SK-N-SH treated with all-trans-retinoic acid at 6 μM for 48 hours (cell line): ENCODE measurements around the gene S100A11.
A peak's percentile ranks its signal among the peaks of the same experiment; 100 is the strongest.
"Not testable (repeated sequence)": the region's sequence is repeated elsewhere in the genome, so short reads cannot be mapped to it uniquely, and the experiment has no call there.

Experiments
- ATAC-seq: fragments of 200-7000 bp; cut with Tn5 transposase; 3 replicates; pipeline ENCODE4 v1.9.1; 2020; ENCODE audit warnings: mild to moderate bottlenecking, moderate library complexity
- ARNTL ChIP-seq: fragments of 450-650 bp; formaldehyde crosslinking; IDR thresholded peaks from 2 replicates; pipeline ENCODE4 v1.5.0; 2020; ENCODE audit warnings: low read depth, mild to moderate bottlenecking, moderate library complexity, borderline replicate concordance
- CSDC2 ChIP-seq: fragments of 250-450 bp; sonication (Bioruptor Pico); IDR thresholded peaks from 2 replicates; pipeline ENCODE4 v1.5.0; 2020; ENCODE audit warnings: mild to moderate bottlenecking, moderate library complexity
- GLIS3 ChIP-seq: fragments of 250-450 bp; sonication (Bioruptor Pico); IDR thresholded peaks from 2 replicates; pipeline ENCODE4 v1.5.0; 2020; ENCODE audit warnings: mild to moderate bottlenecking, moderate library complexity
- ISL1 ChIP-seq: fragments of 250-450 bp; sonication (Bioruptor Pico); IDR thresholded peaks from 2 replicates; pipeline ENCODE4 v2.1.2; 2022; ENCODE audit warnings: mild to moderate bottlenecking, moderate library complexity
- OSR1 ChIP-seq: fragments of 250-450 bp; sonication (Bioruptor Pico); IDR thresholded peaks from 2 replicates; pipeline ENCODE4 v1.8.0; 2022; ENCODE audit warnings: moderate library complexity, mild to moderate bottlenecking, inconsistent platforms
- PPARA ChIP-seq: fragments of 250-450 bp; sonication (Bioruptor Pico); IDR thresholded peaks from 2 replicates; pipeline ENCODE4 v1.5.0; 2020; ENCODE audit warnings: mild to moderate bottlenecking, borderline replicate concordance
- SNAI2 ChIP-seq: fragments of 250-450 bp; sonication (Bioruptor Pico); IDR thresholded peaks from 2 replicates; pipeline ENCODE4 v1.5.0; 2020; ENCODE audit warnings: mild to moderate bottlenecking, moderate library complexity
- TCF4 ChIP-seq: fragments of 250-450 bp; sonication (Bioruptor Pico); IDR thresholded peaks from 2 replicates; pipeline ENCODE4 v1.8.0; 2021; ENCODE audit warnings: mild to moderate bottlenecking, moderate library complexity, borderline replicate concordance
- TOX ChIP-seq: fragments of 250-450 bp; sonication (Bioruptor Pico); IDR thresholded peaks from 2 replicates; pipeline ENCODE4 v1.8.0; 2021; ENCODE audit warnings: mild to moderate bottlenecking, moderate library complexity, borderline replicate concordance
- ZC3H10 ChIP-seq: fragments of 250-450 bp; sonication (Bioruptor Pico); IDR thresholded peaks from 2 replicates; pipeline ENCODE4 v1.5.1; 2021; ENCODE audit warnings: mild to moderate bottlenecking, moderate library complexity
- ZFP3 ChIP-seq: fragments of 250-450 bp; sonication (Bioruptor Pico); IDR thresholded peaks from 2 replicates; pipeline ENCODE4 v1.5.0; 2020; ENCODE audit warnings: mild to moderate bottlenecking, moderate library complexity
- ZFP30 ChIP-seq: fragments of 450-650 bp; formaldehyde crosslinking; IDR thresholded peaks from 2 replicates; pipeline ENCODE4 v1.5.0; 2022; ENCODE audit warnings: mild to moderate bottlenecking, moderate library complexity
- ZNF8 ChIP-seq: fragments of 450-650 bp; formaldehyde crosslinking; IDR thresholded peaks from 2 replicates; pipeline ENCODE4 v1.5.0; 2020; ENCODE audit warnings: mild to moderate bottlenecking, moderate library complexity
- TF ChIP-seq, protein P1 (sequence below): fragments of 250-450 bp; sonication (Bioruptor Pico); IDR thresholded peaks from 2 replicates; pipeline ENCODE4 v1.8.0; 2020; ENCODE audit warnings: mild to moderate bottlenecking, moderate library complexity, borderline replicate concordance
- TF ChIP-seq, protein P2 (sequence below): fragments of 250-450 bp; sonication (Bioruptor Pico); IDR thresholded peaks from 2 replicates; pipeline ENCODE4 v1.5.0; 2020; ENCODE audit warnings: mild to moderate bottlenecking, moderate library complexity
- TF ChIP-seq, protein P3 (sequence below): fragments of 250-450 bp; sonication (Bioruptor Pico); IDR thresholded peaks from 2 replicates; pipeline ENCODE4 v1.5.1; 2021; ENCODE audit warnings: mild to moderate bottlenecking, moderate library complexity
- TF ChIP-seq, protein P4 (sequence below): fragments of 250-450 bp; sonication (Bioruptor Pico); IDR thresholded peaks from 2 replicates; pipeline ENCODE4 v1.5.1; 2020; ENCODE audit warnings: low read depth, mild to moderate bottlenecking, moderate library complexity

Gene S100A11

DNA sequence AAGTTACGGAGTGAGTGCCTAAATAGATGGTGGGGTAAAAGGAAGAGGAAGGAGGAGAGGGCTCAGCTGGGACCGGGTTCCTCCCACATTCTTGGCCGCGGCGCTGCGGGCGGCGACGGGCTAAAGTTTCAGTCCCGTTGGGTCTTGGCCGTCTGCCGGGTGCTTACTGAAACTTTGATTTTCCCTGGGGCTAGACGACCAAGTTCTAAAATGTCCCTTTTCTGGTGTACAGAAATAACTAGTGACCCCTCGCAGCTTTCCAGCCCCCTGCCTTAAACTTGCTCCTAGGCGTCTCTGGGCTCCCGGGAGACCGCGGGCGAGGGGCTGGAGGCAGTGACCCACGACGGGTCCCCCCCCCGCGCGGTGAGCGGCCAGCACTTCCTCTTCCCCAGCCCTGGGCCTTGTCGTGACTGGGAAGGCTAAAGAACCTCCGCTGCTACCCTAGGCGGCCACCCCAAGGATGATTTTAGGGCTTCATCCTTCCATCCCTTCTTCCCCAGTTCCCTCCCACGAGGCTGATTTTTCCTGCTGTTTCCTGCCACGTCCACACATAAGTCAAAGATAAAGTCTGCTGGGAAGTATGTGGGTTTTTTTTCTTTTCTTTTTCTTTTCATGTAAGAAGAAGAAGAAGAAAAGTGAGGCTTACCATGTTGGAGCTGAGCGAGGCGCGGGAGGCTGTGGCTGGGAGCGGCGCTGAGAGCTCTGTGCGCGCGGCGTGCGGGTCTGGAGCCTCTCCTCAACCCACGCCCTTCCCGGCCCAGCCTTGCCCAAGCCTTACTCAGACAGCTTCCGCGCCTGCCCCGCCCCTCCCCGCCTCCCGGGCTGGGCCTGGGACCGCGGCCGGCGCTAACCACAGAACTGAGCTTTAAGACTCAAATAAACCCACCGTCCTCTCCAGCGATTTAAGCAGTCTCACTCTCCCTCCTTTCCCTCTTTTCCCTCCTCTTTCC, at the start of gene S100A11:
TSS of gene S100A11 (minus strand) at position 738 of the 950 bp plus-strand sequence. CDS start at position 649, 89 bp downstream.
- peak; percentile 96 for ATAC-seq
- no peak for TF ChIP-seq SNAI2 (CRISPR knock-in tag)
- TF ChIP-seq OSR1 (CRISPR knock-in tag): no peak
- no peak for TF ChIP-seq ISL1 (CRISPR knock-in tag)
- TF ChIP-seq TOX: no peak
- TF ChIP-seq, protein P1, sequence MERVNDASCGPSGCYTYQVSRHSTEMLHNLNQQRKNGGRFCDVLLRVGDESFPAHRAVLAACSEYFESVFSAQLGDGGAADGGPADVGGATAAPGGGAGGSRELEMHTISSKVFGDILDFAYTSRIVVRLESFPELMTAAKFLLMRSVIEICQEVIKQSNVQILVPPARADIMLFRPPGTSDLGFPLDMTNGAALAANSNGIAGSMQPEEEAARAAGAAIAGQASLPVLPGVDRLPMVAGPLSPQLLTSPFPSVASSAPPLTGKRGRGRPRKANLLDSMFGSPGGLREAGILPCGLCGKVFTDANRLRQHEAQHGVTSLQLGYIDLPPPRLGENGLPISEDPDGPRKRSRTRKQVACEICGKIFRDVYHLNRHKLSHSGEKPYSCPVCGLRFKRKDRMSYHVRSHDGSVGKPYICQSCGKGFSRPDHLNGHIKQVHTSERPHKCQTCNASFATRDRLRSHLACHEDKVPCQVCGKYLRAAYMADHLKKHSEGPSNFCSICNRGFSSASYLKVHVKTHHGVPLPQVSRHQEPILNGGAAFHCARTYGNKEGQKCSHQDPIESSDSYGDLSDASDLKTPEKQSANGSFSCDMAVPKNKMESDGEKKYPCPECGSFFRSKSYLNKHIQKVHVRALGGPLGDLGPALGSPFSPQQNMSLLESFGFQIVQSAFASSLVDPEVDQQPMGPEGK (CRISPR knock-in tag): peak; percentile 49; the same call in 1 of the 2 replicates
- TF ChIP-seq, protein P2, sequence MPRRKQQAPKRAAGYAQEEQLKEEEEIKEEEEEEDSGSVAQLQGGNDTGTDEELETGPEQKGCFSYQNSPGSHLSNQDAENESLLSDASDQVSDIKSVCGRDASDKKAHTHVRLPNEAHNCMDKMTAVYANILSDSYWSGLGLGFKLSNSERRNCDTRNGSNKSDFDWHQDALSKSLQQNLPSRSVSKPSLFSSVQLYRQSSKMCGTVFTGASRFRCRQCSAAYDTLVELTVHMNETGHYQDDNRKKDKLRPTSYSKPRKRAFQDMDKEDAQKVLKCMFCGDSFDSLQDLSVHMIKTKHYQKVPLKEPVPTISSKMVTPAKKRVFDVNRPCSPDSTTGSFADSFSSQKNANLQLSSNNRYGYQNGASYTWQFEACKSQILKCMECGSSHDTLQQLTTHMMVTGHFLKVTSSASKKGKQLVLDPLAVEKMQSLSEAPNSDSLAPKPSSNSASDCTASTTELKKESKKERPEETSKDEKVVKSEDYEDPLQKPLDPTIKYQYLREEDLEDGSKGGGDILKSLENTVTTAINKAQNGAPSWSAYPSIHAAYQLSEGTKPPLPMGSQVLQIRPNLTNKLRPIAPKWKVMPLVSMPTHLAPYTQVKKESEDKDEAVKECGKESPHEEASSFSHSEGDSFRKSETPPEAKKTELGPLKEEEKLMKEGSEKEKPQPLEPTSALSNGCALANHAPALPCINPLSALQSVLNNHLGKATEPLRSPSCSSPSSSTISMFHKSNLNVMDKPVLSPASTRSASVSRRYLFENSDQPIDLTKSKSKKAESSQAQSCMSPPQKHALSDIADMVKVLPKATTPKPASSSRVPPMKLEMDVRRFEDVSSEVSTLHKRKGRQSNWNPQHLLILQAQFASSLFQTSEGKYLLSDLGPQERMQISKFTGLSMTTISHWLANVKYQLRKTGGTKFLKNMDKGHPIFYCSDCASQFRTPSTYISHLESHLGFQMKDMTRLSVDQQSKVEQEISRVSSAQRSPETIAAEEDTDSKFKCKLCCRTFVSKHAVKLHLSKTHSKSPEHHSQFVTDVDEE: no peak
- TF ChIP-seq, all 23 proteins: peak for 1

DNA sequence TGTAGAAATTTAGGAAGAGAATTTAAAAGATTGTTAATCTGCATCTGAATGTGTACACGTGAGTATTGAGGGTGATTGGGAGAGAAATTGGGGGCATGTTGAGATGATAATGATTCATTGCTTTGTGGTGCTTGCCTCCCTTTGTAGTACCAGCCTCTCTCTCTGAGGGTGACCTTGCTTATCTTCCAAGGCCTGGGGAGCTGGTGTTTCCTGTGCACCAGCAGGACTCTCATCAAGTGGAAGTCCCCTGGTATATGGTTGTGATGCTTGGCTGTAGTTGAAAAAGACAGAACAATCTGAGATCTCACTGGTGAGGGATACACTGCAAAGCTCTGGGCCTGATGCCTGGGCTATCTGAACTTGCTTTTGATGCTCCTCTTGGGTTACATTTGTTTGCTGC, 48.0 kb upstream of the S100A11 start:
- ATAC-seq: no peak

DNA sequence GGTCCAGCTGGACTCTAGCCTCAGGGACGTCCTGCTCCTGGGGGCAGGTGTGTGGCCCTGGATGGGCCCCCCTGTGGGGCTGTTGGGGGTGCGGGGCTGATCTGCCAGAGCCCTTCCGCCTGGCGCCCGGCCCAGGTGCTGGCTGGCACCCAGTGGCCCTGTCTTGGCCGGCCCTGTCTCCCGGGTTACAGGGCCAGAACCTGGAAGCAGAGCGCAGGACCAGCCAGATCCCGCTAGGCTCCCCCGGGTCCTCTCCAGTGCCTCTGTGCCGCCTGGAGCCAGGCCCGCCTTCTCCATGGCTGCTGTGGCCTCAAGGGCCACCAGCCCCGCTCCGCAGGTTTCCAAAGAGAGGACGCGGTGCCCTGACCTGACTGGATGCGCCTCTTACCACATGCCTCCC, 44.2 kb upstream of the S100A11 start:
- ATAC-seq: not testable (repeated sequence)

More for the DNA sequence above, 48.0 kb upstream of the S100A11 start:
- TF ChIP-seq TOX: no peak
- no peak for TF ChIP-seq PPARA (CRISPR knock-in tag)
- TF ChIP-seq ARNTL: no peak
- TF ChIP-seq ZFP30 (CRISPR knock-in tag): no peak
- no peak for TF ChIP-seq CSDC2
- TF ChIP-seq TCF4 (CRISPR knock-in tag): no peak
- TF ChIP-seq, protein P3, sequence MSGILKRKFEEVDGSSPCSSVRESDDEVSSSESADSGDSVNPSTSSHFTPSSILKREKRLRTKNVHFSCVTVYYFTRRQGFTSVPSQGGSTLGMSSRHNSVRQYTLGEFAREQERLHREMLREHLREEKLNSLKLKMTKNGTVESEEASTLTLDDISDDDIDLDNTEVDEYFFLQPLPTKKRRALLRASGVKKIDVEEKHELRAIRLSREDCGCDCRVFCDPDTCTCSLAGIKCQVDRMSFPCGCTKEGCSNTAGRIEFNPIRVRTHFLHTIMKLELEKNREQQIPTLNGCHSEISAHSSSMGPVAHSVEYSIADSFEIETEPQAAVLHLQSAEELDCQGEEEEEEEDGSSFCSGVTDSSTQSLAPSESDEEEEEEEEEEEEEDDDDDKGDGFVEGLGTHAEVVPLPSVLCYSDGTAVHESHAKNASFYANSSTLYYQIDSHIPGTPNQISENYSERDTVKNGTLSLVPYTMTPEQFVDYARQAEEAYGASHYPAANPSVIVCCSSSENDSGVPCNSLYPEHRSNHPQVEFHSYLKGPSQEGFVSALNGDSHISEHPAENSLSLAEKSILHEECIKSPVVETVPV (CRISPR knock-in tag): no peak
- TF ChIP-seq ZNF8 (CRISPR knock-in tag): no peak
- no peak for TF ChIP-seq ZFP3 (CRISPR knock-in tag)
- no peak for TF ChIP-seq ZC3H10 (CRISPR knock-in tag)
- no peak for TF ChIP-seq ISL1 (CRISPR knock-in tag)
- TF ChIP-seq, all 23 proteins: peak for 0

DNA sequence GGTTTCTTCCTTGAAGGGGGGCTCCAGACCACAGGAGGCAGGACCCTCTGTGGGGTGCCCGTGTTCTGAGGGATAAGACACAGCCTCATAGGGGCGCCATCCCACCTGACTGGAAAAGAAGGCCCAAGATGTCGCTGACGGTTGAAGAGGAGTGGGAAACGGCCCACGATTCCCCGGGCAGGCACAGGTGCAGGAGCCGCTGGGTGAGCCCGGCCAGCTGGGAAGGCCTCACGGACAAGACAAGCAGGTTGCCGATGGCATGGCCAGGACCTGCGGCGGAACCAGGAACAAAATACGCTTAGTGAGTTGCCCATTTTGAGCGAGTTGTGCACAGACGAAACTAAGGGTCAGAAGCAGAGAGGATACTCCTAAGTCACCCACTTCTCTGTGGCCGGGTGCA, 43.7 kb upstream of the S100A11 start:
- ATAC-seq: not testable (repeated sequence)

DNA sequence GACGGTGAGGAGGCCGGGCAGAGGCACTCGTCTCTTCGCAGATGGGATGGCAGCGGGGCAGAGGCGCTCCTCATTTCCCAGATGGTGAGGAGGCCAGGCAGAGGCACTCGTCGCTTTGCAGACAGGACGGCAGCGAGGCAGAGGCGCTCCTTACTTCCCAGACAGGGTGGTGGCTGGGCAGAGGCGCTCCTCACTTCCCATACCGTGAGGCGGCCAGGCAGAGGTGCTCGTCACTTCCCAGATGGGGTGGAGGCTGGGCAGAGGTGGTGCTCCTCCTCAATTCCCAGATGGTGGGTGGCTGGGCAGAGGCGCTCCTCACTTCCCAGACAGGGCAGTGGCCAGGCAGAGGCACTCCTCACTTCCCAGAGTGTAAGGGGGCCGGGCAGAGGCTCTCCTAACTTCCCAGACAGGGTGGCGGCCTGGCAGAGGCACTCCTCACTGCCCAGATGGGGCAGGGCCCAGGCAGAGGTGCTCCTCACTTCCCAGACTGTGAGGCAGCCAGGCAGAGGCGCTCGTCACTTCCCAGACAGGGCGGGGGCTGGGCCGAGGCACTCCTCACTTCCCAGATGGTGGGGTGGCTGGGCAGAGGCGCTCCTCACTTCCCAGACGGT, 42.1 kb upstream of the S100A11 start:
- ATAC-seq: no peak

More for the DNA sequence above, 42.1 kb upstream of the S100A11 start:
- TF ChIP-seq, protein P1 (CRISPR knock-in tag): no peak
- TF ChIP-seq ZNF8 (CRISPR knock-in tag) (no peak), CSDC2 (no peak), ARNTL (no peak), TOX (no peak), ZC3H10 (CRISPR knock-in tag) (no peak), SNAI2 (CRISPR knock-in tag) (no peak), GLIS3 (CRISPR knock-in tag) (no peak), ZFP30 (CRISPR knock-in tag) (no peak), ZFP3 (CRISPR knock-in tag) (no peak), TCF4 (CRISPR knock-in tag) (no peak)
- TF ChIP-seq, protein P2: no peak
- TF ChIP-seq, protein P4, sequence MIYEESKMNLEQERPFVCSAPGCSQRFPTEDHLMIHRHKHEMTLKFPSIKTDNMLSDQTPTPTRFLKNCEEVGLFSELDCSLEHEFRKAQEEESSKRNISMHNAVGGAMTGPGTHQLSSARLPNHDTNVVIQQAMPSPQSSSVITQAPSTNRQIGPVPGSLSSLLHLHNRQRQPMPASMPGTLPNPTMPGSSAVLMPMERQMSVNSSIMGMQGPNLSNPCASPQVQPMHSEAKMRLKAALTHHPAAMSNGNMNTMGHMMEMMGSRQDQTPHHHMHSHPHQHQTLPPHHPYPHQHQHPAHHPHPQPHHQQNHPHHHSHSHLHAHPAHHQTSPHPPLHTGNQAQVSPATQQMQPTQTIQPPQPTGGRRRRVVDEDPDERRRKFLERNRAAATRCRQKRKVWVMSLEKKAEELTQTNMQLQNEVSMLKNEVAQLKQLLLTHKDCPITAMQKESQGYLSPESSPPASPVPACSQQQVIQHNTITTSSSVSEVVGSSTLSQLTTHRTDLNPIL: no peak
